HG03342 (cell line): Measurements from ENCODE around the gene CBX7.
"Not testable (repeated sequence)": the region's sequence is repeated elsewhere in the genome, so short reads cannot be mapped to it uniquely, and the experiment has no call there.

Source experiments
- ATAC-seq: cut with Tn5 transposase; IDR thresholded peaks from one replicate; pipeline ENCODE4 v1.9.1; 2021; ENCODE audit warnings: mild to moderate bottlenecking, moderate library complexity; ENCODE audit not compliant: unreplicated experiment

Gene CBX7

DNA sequence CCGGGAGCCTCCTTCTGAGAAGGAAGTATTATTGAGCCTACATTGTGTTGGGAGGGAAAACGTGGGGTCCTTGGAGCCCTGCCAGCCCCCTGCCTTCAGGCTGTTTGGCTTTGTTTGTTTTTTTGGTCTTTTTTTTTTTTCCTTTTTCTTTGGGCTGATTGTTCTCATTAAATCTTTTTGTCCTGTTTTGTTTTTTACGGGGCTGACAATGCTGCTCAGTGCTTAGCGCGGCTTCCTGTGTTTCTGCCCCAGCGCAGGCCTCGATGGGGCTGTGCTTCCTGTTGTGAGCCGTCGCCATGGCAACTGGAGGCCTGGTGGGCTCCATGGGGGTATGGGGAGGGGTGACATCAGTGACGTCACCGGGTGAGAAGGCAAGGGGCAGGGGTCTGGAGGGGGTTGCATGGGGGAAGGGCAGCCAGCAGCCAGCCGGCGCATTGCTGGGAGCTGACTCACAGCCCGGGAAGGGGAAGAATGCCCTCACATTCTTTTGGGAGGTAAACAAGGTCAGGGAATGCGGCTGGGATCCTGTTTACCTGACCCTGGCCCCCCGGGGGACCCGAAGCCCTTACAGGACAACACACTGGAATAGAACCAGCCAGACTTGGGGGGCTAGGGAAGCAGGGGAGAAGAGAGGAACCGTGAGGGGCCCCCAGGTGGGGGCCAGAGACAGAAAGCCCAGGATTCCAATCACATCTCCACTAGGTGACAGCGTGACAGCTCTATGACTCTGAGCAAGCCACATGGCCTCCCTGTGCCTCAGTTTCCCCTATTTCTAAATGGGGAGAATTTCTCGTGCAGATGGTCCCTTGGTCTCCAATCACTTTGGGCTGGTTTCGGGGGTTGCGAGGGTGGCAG is 22.2 kb upstream of the CBX7 start:
- ATAC-seq = no peak

- no peak for ATAC-seq
These were observed 21.5 kb upstream of the CBX7 start for GRCh38 chr22:39173787-39174497.

DNA sequence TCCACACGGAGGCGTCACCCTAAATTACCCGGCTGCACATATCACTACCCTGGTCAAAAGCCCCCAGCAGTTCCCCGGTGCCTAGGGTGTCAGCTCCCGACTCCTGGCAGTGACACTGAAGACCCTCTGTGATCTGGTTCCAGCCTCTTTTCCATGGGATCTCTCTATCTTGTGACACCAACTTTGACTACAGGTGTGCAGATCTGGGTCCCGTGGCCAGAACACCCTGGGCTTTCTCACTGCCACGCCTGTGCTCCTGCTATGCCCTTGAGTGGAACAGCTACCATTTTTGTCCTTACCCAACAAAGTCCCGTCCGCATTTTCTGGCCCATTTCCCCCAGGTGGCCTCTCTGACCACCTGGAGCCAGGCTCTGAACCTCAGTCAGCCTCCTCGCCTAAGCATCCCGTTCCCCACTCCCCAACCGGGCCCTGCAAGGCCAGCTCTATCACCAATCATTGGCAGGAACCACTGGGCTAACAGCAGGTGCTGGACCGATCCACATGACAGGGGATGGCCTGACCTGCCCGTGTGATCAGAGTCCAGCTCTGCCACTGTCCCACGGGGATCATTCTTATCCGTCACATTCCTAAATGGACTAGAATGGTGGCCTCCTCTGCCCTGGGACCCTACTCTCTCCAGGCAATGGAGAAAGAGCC is 20.7 kb upstream of the CBX7 start:
- no peak for ATAC-seq

DNA sequence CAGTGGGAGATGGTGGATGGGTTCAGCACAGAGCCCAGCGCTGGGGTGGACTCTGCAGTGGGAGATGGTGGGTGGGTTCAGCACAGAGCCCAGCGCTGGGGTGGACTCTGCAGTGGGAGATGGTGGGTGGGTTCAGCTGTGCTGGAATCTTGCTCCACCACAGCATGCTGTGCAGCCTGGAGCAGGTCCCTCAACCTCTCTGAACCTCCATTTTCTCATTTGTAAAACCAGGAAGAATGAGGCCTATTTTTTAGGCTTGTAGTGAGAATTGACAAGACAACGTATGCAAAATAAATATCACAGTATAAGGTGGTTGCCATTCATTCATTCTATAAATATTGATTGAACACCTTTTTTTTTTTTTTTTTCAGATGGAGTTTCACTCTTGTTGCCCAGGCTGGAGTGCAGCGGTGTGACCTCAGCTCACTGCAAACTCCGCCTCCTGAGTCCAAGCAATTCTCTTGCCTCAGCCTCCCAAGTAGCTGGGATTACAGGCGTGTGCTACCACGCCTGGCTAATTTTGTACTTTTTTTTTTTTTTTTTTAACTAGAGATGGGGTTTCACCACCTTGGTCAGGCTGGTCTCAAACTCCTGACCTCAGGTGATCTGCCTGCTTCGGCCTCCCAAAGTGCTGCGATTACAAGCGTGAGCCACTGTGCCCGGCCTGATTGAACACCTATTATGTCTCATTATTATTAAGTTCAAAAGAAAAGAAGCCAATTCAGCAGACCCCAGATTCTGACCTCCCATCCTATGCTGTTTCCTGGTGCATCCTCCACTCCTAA is 20.0 kb upstream of the CBX7 start:
- not testable (repeated sequence) for ATAC-seq

- ATAC-seq = no peak
These were observed 19.3 kb upstream of the CBX7 start for GRCh38 chr22:39171623-39172264.

- ATAC-seq = no peak
These were observed 18.5 kb upstream of the CBX7 start for GRCh38 chr22:39170825-39171622.

DNA sequence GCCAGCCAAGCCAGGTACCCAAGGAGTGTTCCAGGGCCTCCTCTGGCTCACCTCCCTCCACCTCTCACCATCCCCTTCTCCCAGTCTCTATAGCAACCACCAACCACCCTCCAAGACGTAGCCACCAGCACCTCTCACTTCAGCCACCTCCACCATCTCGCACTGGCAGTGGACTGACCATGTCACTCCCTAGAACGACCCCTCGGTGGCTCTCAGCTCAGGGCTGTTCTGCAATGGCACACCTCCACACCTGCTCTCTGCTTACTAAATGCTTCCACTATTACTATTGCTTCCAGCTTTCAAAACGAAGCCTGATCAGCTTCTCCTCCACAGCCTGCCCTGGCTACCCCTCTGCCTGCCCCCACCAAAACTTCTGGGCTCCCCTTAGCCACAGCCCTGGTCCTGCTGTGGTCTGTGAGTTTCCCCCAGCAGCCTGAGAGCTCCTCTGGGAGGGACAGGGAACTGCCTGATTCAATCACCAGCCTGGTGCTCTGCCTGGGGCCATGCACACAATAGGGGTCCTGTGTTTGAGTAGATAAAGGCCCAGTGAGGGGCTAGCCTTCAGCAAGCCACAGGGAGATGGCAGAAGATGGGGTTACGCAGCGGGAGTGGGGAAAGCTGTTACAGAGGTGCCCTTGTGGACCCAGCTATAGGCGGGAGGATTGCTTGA is 17.5 kb upstream of the CBX7 start:
- no peak for ATAC-seq

DNA sequence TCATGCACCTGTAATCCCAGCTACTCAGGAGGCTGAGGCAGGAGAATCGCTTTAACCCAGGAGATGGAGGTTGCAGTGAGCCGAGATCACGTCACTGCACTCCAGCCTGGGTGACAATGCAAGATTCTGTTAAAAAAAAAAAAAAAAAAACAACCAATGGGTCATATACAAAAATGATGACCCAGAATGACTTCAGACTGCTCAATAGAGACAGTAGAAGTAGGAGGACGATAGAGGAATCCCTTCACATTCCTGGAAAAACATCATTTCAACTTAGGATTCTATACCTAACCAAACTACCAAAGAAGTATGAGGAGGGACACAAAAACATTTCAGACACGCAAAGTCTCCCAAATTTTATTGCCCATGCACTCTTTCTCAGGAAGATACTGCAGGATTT is 14.1 kb upstream of the CBX7 start:
- ATAC-seq = no peak

DNA sequence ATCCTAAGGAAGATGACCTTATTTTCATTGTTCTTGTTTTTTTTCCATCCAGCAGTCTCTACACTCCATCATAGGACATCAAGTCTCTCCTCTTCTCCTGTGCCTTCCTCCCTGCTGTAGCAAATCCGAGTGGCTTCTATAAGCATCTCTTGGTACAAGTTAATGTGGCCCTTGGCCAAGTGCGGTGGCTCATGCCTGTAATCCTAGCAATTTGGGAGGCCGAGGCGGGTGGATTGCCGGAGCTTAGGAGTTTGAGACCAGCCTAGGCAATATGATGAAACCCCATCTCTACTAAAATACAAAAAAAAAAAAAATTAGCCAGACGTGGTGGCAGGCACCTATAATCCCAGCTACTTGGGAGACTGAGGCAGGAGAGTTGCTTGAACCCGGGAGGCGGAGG is 3.6 kb upstream of the CBX7 start:
- not testable (repeated sequence) for ATAC-seq

GRCh38 chr22:39155421-39155820 is 2.9 kb upstream of the CBX7 start:
- no peak for ATAC-seq

GRCh38 chr22:39153220-39153717 is 789 bp upstream of the CBX7 start:
- no peak for ATAC-seq

- ATAC-seq = no peak
These were observed 413 bp downstream of the CBX7 start for GRCh38 chr22:39152024-39152510.

- ATAC-seq = no peak
These were observed 1.0 kb downstream of the CBX7 start for GRCh38 chr22:39151329-39151975.

- ATAC-seq = no peak
These were observed 1.6 kb downstream of the CBX7 start for GRCh38 chr22:39150848-39151215.

DNA sequence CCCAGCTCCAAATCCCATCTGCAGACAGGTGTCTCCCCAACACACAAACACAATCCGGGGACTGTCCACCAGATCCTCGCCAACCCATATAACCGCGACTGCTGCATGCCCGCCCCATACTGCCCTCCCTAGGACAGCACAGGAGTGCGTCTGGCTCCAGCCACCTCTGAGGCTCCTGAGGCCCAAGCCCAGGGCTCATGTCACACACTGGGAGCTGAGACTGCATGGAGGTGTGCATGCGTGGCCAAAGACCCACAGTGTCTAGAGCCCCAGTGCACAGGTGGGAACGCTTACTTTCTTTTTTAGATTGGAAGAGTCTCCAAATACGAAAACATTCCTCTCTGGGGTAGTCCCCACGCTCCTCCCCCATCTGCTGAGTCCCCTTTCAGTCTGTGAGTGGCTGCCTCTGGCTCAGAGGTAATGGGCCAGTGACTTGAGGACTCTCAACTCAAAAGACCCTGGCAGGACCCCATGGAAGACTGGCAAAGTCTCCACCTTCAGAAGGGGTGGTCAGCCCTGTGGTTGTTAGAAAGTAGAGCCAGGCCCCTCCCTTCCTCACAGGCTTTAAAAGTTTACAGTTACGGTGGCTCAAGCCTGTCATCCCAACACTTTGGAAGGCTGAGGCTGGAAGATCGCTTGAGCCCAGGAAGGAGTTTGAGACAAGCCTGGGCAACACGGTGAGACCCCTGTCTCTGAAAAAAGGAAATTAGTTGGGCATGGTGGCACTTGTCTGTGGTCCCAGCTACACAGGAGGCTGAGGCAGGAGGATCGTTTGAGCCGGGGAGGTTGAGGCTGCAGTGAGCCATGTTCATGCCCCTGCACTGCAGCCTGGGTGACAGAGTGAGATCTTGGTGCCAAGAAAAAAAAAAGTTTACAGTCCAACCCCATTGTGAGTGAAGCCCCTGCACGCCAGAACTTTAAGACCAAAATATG is 2.3 kb downstream of the CBX7 start:
- no peak for ATAC-seq

DNA sequence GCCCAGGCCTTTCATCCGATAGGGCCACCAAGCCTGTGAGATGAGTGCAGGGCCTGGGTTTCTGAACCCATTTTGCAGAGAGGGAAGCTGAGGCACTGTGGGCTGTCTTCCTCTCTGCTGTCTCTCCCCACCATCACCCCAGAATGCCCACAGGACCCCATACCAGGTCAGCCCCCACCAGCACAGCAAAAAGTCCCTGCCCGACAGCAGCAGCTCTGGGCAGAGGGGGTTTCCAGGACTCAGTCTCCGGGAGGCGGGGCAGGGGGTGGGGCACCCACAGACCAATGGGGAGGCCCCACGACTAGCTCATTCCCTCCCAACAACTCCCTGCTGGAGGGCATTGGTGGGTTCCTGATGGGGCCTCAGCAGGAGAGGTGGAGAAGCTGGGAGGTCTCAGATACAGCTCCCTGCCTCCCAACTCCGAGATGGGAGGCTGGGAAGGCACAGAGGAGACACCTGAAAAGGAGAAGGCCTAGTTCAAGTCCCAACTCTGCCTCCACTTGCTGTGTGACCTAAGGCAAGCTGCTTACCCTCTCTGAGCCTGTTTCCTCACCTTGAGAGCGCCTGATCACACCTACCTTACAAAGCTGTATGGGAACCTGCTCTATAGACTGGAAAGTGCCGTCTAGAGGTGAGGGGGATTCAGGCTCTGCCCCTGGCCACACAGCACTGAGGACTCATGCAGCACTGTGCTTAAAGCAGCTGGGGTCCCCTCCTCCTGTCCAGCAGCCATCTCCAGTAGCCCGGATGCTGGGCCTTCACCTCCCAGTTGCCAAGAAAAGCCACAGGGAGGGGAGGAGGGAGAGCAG is 3.5 kb downstream of the CBX7 start:
- no peak for ATAC-seq
